GM19351 (cell line): ENCODE results near the gene PHC3.
"Not testable (repeated sequence)": the region's sequence is repeated elsewhere in the genome, so short reads cannot be mapped to it uniquely, and the experiment has no call there.

Experiments used
- ATAC-seq: cut with Tn5 transposase; IDR thresholded peaks from one replicate; pipeline ENCODE4 v1.9.1; 2021; ENCODE audit warnings: mild to moderate bottlenecking, moderate library complexity; ENCODE audit not compliant: unreplicated experiment

The PHC3 gene, protein sequence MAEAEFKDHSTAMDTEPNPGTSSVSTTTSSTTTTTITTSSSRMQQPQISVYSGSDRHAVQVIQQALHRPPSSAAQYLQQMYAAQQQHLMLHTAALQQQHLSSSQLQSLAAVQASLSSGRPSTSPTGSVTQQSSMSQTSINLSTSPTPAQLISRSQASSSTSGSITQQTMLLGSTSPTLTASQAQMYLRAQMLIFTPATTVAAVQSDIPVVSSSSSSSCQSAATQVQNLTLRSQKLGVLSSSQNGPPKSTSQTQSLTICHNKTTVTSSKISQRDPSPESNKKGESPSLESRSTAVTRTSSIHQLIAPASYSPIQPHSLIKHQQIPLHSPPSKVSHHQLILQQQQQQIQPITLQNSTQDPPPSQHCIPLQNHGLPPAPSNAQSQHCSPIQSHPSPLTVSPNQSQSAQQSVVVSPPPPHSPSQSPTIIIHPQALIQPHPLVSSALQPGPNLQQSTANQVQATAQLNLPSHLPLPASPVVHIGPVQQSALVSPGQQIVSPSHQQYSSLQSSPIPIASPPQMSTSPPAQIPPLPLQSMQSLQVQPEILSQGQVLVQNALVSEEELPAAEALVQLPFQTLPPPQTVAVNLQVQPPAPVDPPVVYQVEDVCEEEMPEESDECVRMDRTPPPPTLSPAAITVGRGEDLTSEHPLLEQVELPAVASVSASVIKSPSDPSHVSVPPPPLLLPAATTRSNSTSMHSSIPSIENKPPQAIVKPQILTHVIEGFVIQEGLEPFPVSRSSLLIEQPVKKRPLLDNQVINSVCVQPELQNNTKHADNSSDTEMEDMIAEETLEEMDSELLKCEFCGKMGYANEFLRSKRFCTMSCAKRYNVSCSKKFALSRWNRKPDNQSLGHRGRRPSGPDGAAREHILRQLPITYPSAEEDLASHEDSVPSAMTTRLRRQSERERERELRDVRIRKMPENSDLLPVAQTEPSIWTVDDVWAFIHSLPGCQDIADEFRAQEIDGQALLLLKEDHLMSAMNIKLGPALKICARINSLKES

GRCh38 chr3:170180908-170181885, at the start of gene PHC3:
TSS of gene PHC3 (minus strand) at chr3:170181733. CDS start at chr3:170181715, 18 bp downstream.
- ATAC-seq: peak; percentile 64

GRCh38 chr3:170228093-170228766, 46.7 kb upstream of the PHC3 start:
- no peak for ATAC-seq

DNA sequence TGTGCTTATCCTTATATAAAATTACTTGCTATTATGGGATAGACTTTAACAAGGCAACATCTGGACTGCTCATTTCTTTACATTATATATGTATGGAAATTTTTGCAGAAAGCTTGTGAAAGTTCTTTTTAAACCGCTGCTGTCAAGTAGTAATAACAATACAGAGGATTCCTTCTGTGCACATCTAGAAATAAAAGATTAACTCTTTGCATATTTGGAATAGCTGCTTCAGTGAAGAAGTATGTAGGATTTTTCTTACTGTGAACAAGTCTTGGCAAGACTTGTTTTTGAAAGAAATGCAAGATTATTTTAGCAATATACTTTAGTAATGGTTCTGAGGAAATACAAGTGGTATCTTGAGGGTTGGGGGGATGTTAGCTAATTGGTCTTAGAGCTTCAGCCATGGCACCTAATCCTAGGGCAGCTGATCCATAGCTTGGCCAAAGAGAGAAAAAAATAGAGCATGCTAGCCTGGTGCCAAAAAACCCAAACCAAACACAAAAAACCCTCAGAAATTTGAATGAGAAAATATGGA, 45.0 kb upstream of the PHC3 start:
- no peak for ATAC-seq

DNA sequence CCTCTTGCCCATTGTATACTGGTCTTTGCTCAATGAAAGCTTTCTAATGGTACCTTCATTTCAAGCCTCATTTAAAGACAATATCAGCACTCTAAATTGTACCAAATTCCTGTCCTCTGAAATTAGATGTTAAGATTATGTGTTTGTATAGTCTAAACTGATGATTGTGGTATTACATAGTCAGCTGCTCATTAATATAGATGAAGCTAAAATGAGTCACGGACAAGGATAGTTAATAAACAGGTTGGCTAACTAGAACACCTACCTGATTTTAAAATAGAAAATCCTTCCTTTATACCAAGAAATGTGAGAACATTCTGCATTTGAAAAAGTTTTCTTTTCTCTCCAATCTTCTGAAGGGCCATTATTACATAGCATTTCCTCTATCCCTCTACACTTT, 43.6 kb upstream of the PHC3 start:
- no peak for ATAC-seq

DNA sequence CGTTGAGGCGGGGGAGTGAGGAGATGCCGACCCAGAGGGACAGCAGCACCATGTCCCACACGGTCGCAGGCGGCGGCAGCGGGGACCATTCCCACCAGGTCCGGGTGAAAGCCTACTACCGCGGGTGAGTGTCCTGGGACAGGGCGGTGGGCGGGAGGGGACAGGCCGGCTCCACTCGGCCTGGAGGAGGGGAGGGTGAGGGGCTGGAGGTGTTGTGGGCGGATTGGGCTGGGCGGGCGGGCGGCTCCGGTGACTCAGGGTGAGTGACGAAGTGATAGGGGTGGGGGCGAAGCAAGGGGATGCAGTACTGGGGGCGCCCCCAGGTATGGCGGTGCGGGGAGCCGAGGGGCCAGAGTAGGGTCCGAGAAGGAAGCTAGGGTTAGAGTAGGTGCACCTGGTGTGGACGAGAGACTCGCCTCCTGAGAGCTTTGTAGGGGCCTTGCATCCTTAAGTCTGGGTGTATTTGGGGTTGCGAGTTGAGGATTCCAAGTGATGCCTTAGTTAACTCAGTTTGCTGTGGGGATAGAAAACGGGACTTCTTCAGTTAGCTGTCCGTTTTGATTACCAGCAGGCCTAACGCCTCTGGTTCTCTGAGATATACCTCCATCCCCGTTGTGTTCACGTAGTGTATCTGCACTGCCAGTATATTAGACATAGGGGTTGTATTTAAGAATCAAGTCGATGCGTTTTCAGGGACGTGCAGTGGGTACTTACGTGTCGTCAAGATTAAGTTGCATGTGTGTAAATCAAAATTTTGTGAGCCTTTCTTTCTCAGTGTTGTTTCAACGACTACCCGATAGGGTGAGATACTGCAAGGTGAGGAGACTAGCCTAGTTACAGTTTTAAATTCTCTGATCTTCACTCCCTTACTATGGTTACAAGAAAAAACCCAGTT, 41.4 kb upstream of the PHC3 start:
- peak; percentile 19 for ATAC-seq

GRCh38 chr3:170221924-170222646, 40.6 kb upstream of the PHC3 start, which contains the start of gene PRKCI:
TSS of gene PRKCI (plus strand) at chr3:170222424. CDS start at chr3:170222670, 246 bp downstream.
- ATAC-seq: peak; percentile 95

DNA sequence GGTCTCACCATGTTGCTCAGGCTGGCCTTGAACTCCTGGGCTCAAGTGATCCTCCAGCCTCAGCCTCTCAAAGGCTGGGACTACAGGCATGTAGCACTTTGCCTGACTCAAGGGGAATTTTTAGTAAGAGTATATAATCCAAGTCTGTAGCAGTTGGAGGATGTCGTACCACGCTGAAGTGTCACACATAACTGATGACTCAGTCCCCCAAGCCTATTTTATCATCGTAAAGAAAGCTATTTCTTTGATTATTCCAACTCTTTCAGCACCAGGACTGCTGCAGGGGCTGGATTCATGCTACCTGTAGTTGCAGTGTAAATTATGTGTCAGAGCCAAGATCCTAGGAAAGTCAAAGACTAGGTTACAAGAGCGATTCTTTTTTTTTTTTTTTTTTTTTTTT, 39.3 kb upstream of the PHC3 start:
- ATAC-seq: no peak

DNA sequence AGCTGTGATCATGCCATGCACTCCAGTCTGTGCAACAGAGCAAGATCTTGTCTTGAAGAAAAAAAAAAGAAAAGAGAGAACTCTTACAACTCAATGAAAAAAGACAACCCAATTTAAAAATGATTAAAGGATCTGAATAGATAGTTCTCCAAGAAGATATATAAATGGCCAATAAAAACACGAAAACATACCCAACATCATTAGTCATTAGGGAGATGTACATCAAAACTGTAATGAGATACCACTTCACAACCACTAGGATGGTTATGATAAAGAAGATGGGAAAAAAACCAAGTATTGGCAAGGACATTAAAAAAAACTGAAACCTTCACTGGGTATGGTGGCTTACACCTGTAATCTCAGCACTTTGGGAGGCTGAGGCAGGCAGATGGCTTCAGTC, 38.3 kb upstream of the PHC3 start:
- ATAC-seq: no peak

DNA sequence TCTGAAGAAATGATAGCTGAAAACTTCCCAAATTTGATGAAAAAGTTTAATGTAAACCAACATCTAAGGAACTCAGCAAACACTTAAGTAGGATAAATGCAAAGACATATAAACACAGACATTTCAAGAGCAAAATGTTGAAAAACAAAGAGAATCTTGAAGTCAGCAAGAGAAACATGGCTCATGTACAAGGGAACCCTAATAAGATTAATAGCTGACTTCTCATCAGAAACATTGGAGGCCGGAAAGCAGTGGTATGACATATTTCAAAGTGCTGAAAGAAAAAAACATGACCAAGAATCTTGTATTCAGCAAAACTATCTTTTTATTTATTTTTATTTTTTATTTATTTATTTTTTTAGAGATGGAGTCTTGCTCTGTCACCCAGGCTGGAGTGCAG, 30.1 kb upstream of the PHC3 start:
- ATAC-seq: no peak

DNA sequence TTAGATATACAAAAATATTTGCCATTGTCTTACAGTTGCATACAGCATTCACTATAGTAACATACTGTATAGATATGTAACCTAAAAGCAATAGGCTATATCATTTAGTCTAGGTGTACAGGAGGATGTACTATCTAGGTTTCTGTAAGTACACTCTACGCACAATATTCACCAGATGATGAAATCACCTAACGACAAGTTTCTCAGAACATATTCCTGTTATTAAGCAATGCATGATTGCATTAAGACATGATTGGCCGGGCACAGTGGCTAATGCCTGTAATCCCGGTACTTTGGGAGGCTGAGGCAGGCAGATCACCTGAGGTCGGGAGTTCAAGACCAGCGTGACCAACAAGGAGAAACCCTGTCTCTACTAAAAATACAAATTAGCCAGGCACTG, 26.2 kb upstream of the PHC3 start:
- no peak for ATAC-seq

DNA sequence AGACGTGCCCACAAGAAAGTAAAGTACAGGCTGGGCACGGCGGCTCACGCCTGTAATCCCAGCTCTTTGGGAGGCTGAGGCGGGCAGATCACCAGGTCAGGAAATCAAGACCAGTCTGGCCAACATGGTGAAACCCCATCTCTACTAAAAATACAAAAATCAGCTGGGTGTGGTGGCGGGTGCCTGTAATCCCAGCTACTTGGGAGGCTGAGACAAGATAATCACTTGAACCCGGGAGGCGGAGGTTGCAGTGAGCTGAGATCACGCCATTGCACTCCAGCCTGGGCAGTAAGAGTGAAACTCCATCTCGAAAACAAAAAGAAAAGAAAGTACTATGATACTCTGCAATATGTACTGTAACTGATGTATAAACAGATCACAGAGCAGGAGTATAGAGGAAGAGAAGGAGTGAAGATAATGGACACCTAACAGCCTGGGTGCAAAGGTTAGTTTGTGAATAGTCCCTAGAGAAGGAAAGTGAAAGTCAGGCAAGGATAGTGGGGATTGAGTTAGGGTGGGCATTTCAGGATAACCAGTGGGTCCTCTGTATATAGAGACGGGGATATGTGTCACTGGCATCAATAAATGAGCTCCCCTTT, 24.7 kb upstream of the PHC3 start:
- not testable (repeated sequence) for ATAC-seq

DNA sequence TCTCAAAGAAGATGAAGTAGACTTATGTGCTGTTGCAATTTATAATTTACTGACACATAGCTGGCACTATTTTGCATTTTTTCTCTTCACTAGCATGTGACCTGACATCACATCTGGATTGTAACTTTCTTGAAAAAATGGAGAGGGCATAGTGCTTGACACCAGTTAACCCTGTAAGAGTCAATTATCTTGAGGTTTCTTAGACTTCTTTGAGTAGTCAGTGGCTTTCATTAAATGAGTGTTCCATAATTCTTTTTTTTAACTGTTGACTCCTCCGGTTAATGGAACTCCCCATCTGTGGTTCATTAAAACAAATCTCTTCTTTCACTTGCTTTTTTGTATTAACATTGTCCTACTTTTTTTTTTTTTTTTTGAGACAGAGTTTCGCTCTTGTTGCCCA, 23.8 kb upstream of the PHC3 start:
- ATAC-seq: peak; percentile 85

GRCh38 chr3:170204509-170204908, 23.0 kb upstream of the PHC3 start:
- ATAC-seq: no peak

GRCh38 chr3:170204023-170204472, 22.5 kb upstream of the PHC3 start:
- ATAC-seq: no peak

DNA sequence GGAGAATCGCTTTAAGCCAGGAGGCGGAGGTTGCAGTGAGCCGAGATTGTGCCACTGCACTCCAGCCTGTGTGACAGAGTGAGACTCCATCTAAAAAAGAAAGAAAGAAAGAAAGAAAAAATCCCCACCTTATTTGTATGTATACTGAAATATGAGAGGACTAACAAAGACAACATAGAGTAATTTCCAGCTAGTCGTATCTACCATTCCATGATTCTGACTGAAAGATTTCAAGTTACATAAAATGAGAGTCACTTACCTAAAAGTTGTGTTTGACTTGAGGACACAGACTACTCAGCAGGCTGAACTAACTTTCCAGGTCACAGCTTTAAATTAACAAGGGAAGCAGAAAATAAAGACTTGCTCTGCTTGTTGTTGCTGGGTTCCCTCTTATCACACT, 21.9 kb upstream of the PHC3 start:
- ATAC-seq: no peak

DNA sequence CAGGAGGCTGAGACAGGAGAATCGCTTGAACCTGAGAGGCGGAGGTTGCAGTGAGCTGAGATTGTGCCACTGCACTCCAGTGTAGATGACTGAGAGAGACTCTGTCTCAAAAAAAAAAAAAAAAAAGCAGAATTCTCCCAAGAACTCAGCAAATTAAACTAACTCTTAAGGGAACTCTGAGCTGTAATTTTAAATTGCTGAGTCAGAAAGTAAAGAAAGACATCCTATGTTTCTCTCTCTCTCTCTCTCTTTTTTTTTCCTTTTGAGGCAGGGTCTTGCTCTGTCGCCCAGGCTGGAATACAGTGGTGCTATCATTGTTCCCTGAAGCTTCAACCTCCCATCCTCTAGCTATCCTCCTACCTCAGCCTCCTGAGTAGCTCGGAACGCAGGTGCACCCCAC, 20.0 kb upstream of the PHC3 start:
- ATAC-seq: no peak

DNA sequence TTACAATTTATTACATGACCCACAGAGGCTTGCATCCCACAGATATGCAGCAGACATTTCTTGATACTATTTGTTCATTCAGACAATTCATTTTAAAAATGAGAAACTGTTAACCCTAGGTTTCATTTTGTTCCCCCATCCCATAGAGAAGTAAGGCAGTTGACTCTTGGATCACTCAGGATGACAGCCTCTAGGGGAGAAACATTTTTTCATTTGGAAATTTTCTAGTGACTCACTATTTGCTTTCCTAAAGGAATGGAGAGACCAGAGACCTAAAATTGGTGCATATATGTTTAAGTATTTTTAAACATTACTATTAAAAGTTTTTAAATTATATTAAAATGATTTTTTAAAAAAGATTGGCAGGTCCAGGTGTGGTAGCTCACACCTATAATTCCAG, 19.5 kb upstream of the PHC3 start:
- ATAC-seq: no peak

DNA sequence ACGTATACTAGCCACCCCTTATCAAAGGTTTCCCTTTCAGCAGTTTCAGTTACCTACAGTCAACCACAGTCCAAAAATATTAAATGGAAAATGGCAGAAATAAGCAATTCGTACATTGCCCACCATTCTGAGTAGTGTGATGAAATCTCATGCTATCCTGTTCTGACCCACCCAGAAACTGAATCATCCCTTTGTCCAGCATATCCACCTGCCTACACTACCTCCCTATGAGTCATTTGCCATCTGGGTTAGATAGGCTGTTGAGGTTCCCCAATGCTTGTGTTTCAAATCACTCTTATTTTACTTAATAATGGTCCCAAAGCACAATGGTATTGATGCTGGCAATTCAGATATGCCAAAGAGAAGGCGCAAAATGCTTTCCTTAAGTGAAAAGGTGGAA, 15.3 kb upstream of the PHC3 start:
- no peak for ATAC-seq
